Liver (tissue), 9 donors: ENCODE measurements around the gene PRG3. TPM values are rescaled to one million over a fixed set of nuclear protein-coding genes. Genes with fewer than 3 reads are reported as not detected.

Source experiments
- DNase-seq: peaks from one replicate; pipeline ENCODE4 v3.0.0-alpha.2; 2017; ENCODE audit warnings: low spot score
- H3K27ac ChIP-seq, 2 donors: one replicate each; pipeline ENCODE4 v1.7.0; 2013; ENCODE audit warnings: inconsistent platforms in 2 of 2, low read length in 2 of 2, control low read depth in 1 of 2, low read depth in 1 of 2, mild to moderate bottlenecking in 1 of 2
- H3K27me3 ChIP-seq, 4 donors: one replicate each; pipeline versions ENCODE4 v1.6.1 to v1.7.0; 2013; ENCODE audit warnings: low read length in 3 of 4, inconsistent platforms in 1 of 4, mild to moderate bottlenecking in 1 of 4, moderate library complexity in 1 of 4; ENCODE audit not compliant: control insufficient read depth in 4 of 4, insufficient read depth in 4 of 4
- H3K36me3 ChIP-seq, 4 donors: one replicate each; pipeline versions ENCODE4 v1.6.1 to v1.7.0; 2013; ENCODE audit warnings: low read length in 3 of 4, mild to moderate bottlenecking in 3 of 4, low read depth in 1 of 4, moderate library complexity in 1 of 4; ENCODE audit not compliant: control insufficient read depth in 4 of 4, insufficient read depth in 3 of 4
- H3K4me1 ChIP-seq, 4 donors: one replicate each; pipeline versions ENCODE4 v1.6.1 to v1.7.0; 2013; ENCODE audit warnings: low read length in 3 of 4, mild to moderate bottlenecking in 3 of 4, moderate library complexity in 1 of 4; ENCODE audit not compliant: control insufficient read depth in 4 of 4, insufficient read depth in 4 of 4
- H3K4me3 ChIP-seq, 3 donors: one replicate each; pipeline versions ENCODE4 v1.6.1 to v1.7.0; 2013; ENCODE audit warnings: low read length in 3 of 3, control low read depth in 1 of 3, low read depth in 1 of 3, mild to moderate bottlenecking in 1 of 3
- H3K9ac ChIP-seq, 2 donors: one replicate each; pipeline ENCODE4 v1.7.0; 2013; ENCODE audit warnings: low read length in 2 of 2, mild to moderate bottlenecking in 2 of 2, moderate library complexity in 2 of 2, control low read depth in 1 of 2, low read depth in 1 of 2
- H3K9me3 ChIP-seq, 4 donors: one replicate each; pipeline versions ENCODE4 v1.6.1 to v1.7.0; 2013; ENCODE audit warnings: low read length in 3 of 4; ENCODE audit not compliant: control insufficient read depth in 4 of 4
- ATF3 ChIP-seq: IDR thresholded peaks from 2 replicates; pipeline ENCODE4 v1.6.1; 2016; ENCODE audit warnings: antibody characterized with exemption
- CTCF ChIP-seq: fragments of 150-350 bp; IDR thresholded peaks from 2 replicates; pipeline ENCODE4 v1.5.1; 2017; ENCODE audit warnings: improper control_type of control experiment, low read depth, low read length; ENCODE audit not compliant: missing input control
- EGR1 ChIP-seq, 2 donors: IDR thresholded peaks; 2 replicates each; pipeline ENCODE4 v1.6.1; 2016 to 2018; ENCODE audit warnings: antibody characterized with exemption in 2 of 2, low read depth in 2 of 2
- FOXA1 ChIP-seq: IDR thresholded peaks from 2 replicates; pipeline ENCODE4 v1.6.1; 2016; ENCODE audit warnings: antibody characterized with exemption
- FOXA2 ChIP-seq: IDR thresholded peaks from 2 replicates; pipeline ENCODE4 v1.6.1; 2016; ENCODE audit warnings: antibody characterized with exemption
- GABPA ChIP-seq, 2 donors: IDR thresholded peaks in 1 of 2; conservative IDR thresholded peaks in 1 of 2; 2 replicates each; pipeline ENCODE4 v1.6.1; 2016; ENCODE audit warnings: antibody characterized with exemption in 2 of 2, mild to moderate bottlenecking in 1 of 2, moderate library complexity in 1 of 2
- HNF4A ChIP-seq, 2 donors: conservative IDR thresholded peaks; 2 replicates each; pipeline ENCODE4 v1.6.1; 2016; ENCODE audit warnings: antibody characterized with exemption in 2 of 2, mild to moderate bottlenecking in 2 of 2
- HNF4G ChIP-seq: IDR thresholded peaks from 2 replicates; pipeline ENCODE4 v1.6.1; 2016; ENCODE audit warnings: antibody characterized with exemption
- JUND ChIP-seq, 2 donors: IDR thresholded peaks; 2 replicates each; pipeline ENCODE4 v1.6.1; 2016; ENCODE audit warnings: antibody characterized with exemption in 2 of 2
- MAX ChIP-seq: IDR thresholded peaks from 2 replicates; pipeline ENCODE4 v1.6.1; 2016; ENCODE audit warnings: antibody characterized with exemption
- NR2F2 ChIP-seq: IDR thresholded peaks from 2 replicates; pipeline ENCODE4 v1.6.1; 2016; ENCODE audit warnings: antibody characterized with exemption
- RAD21 ChIP-seq, 2 donors: IDR thresholded peaks; 2 replicates each; pipeline ENCODE4 v1.6.1; 2016; ENCODE audit warnings: antibody characterized with exemption in 2 of 2, mild to moderate bottlenecking in 2 of 2
- REST ChIP-seq: IDR thresholded peaks from 2 replicates; pipeline ENCODE4 v1.6.1; 2016; ENCODE audit warnings: antibody characterized with exemption, mild to moderate bottlenecking
- RXRA ChIP-seq, 2 donors: IDR thresholded peaks; 2 replicates each; pipeline ENCODE4 v1.6.1; 2017 to 2018; ENCODE audit warnings: antibody characterized with exemption in 2 of 2, mild to moderate bottlenecking in 1 of 2
- SP1 ChIP-seq: IDR thresholded peaks from 2 replicates; pipeline ENCODE4 v1.6.1; 2018; ENCODE audit warnings: antibody characterized with exemption, mild to moderate bottlenecking
- TAF1 ChIP-seq: conservative IDR thresholded peaks from 2 replicates; pipeline ENCODE4 v1.6.1; 2016; ENCODE audit warnings: antibody characterized with exemption, mild to moderate bottlenecking
- YY1 ChIP-seq: IDR thresholded peaks from 2 replicates; pipeline ENCODE4 v1.6.1; 2016; ENCODE audit warnings: antibody characterized with exemption, mild to moderate bottlenecking
- ZBTB33 ChIP-seq: IDR thresholded peaks from 2 replicates; pipeline ENCODE4 v1.6.1; 2016; ENCODE audit warnings: antibody characterized with exemption
- whole genome bisulfite sequencing: extraction: QIAGEN DNeasy Blood & Tissue Kit; methylation state at CpG from one replicate; pipeline ENCODE4 v1.1.7; 2013; 5-methylcytosine and 5-hydroxymethylcytosine counted together
- polyA plus RNA-seq, 2 donors: library from polyadenylated mRNA; stranded (reverse) in 1 of 2; unstranded in 1 of 2; fragments of 200-250 nt in 1 of 2; fragments of >200 nt in 1 of 2; fragmentation: Nextera tagmentation in 1 of 2; extraction: Ambion mirVana in 1 of 2; gene quantifications; one replicate each; pipeline versions ENCODE4 v1.2.1 to v1.2.3, GENCODE V29; 2013 to 2015
- total RNA-seq, 2 donors: library from RNA; depleted of rRNA; stranded (reverse); fragments of >200 nt; gene quantifications; one replicate each; pipeline ENCODE4 v1.2.3, GENCODE V29; 2014
- donor health status: healthy.
- donor health status: healthy.
- donor health status: healthy.
- donor health status: healthy.
- donor health status: healthy.

The PRG3 gene
- total and polyA plus RNA-seq, 4 donors = 0.22 to 4.9 TPM; not detected in 2

- H3K27me3 ChIP-seq = no peaks in the 10 kb centered on the region
- 96% methylated on average over 5 of the region's 5 CpGs for WGBS
- H3K4me3 ChIP-seq = no peak overlapping the region
- H3K36me3 ChIP-seq = peaks cover 6 to 58% (median 36%) of the 10 kb centered on the region in 4 donors
- no peak overlapping the region for H3K27ac ChIP-seq
- no peak for DNase-seq
- no peak overlapping the region for H3K9ac ChIP-seq
- H3K4me1 ChIP-seq = peaks cover 2 to 29% (median 21%) of the 10 kb centered on the region in 4 donors
- H3K9me3 ChIP-seq = no peaks in the 10 kb centered on the region
- no peak for TF ChIP-seq ZBTB33
- TF ChIP-seq HNF4A (conservative IDR thresholded peaks at IDR 0.05) = no peak
- no peak for TF ChIP-seq RAD21 (IDR thresholded peaks at IDR 0.05)
- TF ChIP-seq EGR1 (IDR thresholded peaks at IDR 0.05; ENCODE audit: low read depth in 2 of 2) = no peak
- no peak for TF ChIP-seq ATF3
- TF ChIP-seq CTCF = no peak
- no peak for TF ChIP-seq NR2F2
- no peak for TF ChIP-seq YY1
- TF ChIP-seq HNF4G = no peak
- no peak for TF ChIP-seq GABPA (IDR thresholded peaks at IDR 0.05 in 1 of 2, conservative IDR thresholded peaks at IDR 0.05 in 1 of 2)
- no peak for TF ChIP-seq FOXA2
- no peak for TF ChIP-seq REST
- TF ChIP-seq SP1 = no peak
- TF ChIP-seq TAF1 = no peak
- no peak for TF ChIP-seq JUND (IDR thresholded peaks at IDR 0.05)
- TF ChIP-seq FOXA1 = no peak
- no peak for TF ChIP-seq RXRA (IDR thresholded peaks at IDR 0.05)
- no peak for TF ChIP-seq MAX
Observed at GRCh38 chr11:57327721-57328120, 53.2 kb downstream of the PRG3 start.

Other genes starting within 250 kb of the PRG3 start
- gene LRRC55, start 199.2 kb downstream of the PRG3 start, total RNA-seq = 1 to 10 TPM in 1 of 2 donors, under 1 TPM in 1; under 0.01 to 1.4 TPM
- gene LRRC55, start 199.2 kb downstream of the PRG3 start, polyA plus RNA-seq = 1 to 10 TPM in 1 of 2 donors, under 1 TPM in 1; 0.08 to 1.5 TPM
- 10 to 100 TPM in 1 of 2 donors, 1 to 10 TPM in 1; 3.2 to 39.4 TPM for gene APLNR, start 143.9 kb downstream of the PRG3 start, total RNA-seq
- gene APLNR, start 143.9 kb downstream of the PRG3 start, polyA plus RNA-seq = 1 to 10 TPM; 3.4 to 4.5 TPM
- gene TNKS1BP1, start 56.2 kb downstream of the PRG3 start, total RNA-seq = 10 to 100 TPM; 28.3 to 61.9 TPM
- 10 to 100 TPM; 32.0 to 67.1 TPM for gene TNKS1BP1, start 56.2 kb downstream of the PRG3 start, polyA plus RNA-seq
- gene SSRP1, start 45.3 kb downstream of the PRG3 start, total RNA-seq = 10 to 100 TPM; 28.5 to 45.3 TPM
- gene SSRP1, start 45.3 kb downstream of the PRG3 start, polyA plus RNA-seq = 10 to 100 TPM; 13.9 to 28.2 TPM
- under 1 TPM; 0.28 to 0.33 TPM for gene P2RX3, start 42.8 kb downstream of the PRG3 start, total RNA-seq
- under 1 TPM; 0.18 TPM for gene P2RX3, start 42.8 kb downstream of the PRG3 start, polyA plus RNA-seq
- gene PRG2, start 9.5 kb upstream of the PRG3 start, total RNA-seq = 10 to 100 TPM in 1 of 2 donors, not detected in 1; 24.2 TPM
- 1 to 10 TPM in 1 of 2 donors, under 1 TPM in 1; 0.74 to 1.2 TPM for gene PRG2, start 9.5 kb upstream of the PRG3 start, polyA plus RNA-seq
- gene SLC43A3, start 46.0 kb upstream of the PRG3 start, total RNA-seq = 100 to 1,000 TPM in 1 of 2 donors, 10 to 100 TPM in 1; 47.2 to 106 TPM
- gene SLC43A3, start 46.0 kb upstream of the PRG3 start, polyA plus RNA-seq = 100 to 1,000 TPM in 1 of 2 donors, 10 to 100 TPM in 1; 80.2 to 152 TPM
- under 1 TPM; 0.75 to 0.89 TPM for gene RTN4RL2, start 79.4 kb upstream of the PRG3 start, total RNA-seq
- 10 to 100 TPM in 1 of 2 donors, 1 to 10 TPM in 1; 5.5 to 18.1 TPM for gene RTN4RL2, start 79.4 kb upstream of the PRG3 start, polyA plus RNA-seq
- 100 to 1,000 TPM; 107 to 171 TPM for gene SLC43A1, start 134.6 kb upstream of the PRG3 start, total RNA-seq
- 100 to 1,000 TPM in 1 of 2 donors, 10 to 100 TPM in 1; 85.6 to 108 TPM for gene SLC43A1, start 134.6 kb upstream of the PRG3 start, polyA plus RNA-seq
- gene TIMM10, start 149.6 kb upstream of the PRG3 start, total RNA-seq = 10 to 100 TPM; 19.8 to 23.7 TPM
- 10 to 100 TPM; 36.9 to 77.4 TPM for gene TIMM10, start 149.6 kb upstream of the PRG3 start, polyA plus RNA-seq
- not detected for gene SMTNL1, start 156.4 kb upstream of the PRG3 start, total RNA-seq
- gene SMTNL1, start 156.4 kb upstream of the PRG3 start, polyA plus RNA-seq = not detected
- 10 to 100 TPM; 18.6 to 44.8 TPM for gene UBE2L6, start 186.5 kb upstream of the PRG3 start, total RNA-seq
- gene UBE2L6, start 186.5 kb upstream of the PRG3 start, polyA plus RNA-seq = 10 to 100 TPM; 85.4 to 97.2 TPM
- gene SERPING1, start 216.5 kb upstream of the PRG3 start, total RNA-seq = 100 to 1,000 TPM; 235 to 541 TPM
- gene SERPING1, start 216.5 kb upstream of the PRG3 start, polyA plus RNA-seq = 1,000 to 10,000 TPM; 2,487 to 2,911 TPM